HL-60 (cell line): ENCODE measurements around the gene ZNF500.

Source experiments
- DNase-seq, 2 experiments: peaks; one replicate each; pipeline ENCODE4 v3.0.0-alpha.2; 2010 to 2020; ENCODE audit warnings: low read depth in 1 of 2, low spot score in 1 of 2
- H3K27ac ChIP-seq: fragments of 250-450 bp; sonication (Bioruptor Pico); replicated peaks from 2 replicates; pipeline ENCODE4 v1.5.1; 2020; ENCODE audit warnings: mild to moderate bottlenecking, moderate library complexity
- H3K27me3 ChIP-seq: fragments of 250-450 bp; sonication (Bioruptor Pico); 2 replicates; pipeline ENCODE4 v1.5.1; 2021; ENCODE audit warnings: mild to moderate bottlenecking, moderate library complexity; ENCODE audit not compliant: insufficient read depth, poor library complexity, severe bottlenecking
- H3K4me3 ChIP-seq: replicated peaks from 2 replicates; pipeline ENCODE4 v1.5.1; 2011; ENCODE audit warnings: mild to moderate bottlenecking, control low read depth, low read length; ENCODE audit not compliant: insufficient read depth
- GABPA ChIP-seq: IDR thresholded peaks from 2 replicates; pipeline ENCODE4 v1.6.1; 2012; ENCODE audit warnings: low read depth
- POLR2AphosphoS5 ChIP-seq: IDR thresholded peaks from 2 replicates; pipeline ENCODE4 v1.6.1; 2012; ENCODE audit warnings: low read depth
- SPI1 ChIP-seq: IDR thresholded peaks from 2 replicates; pipeline ENCODE4 v1.6.1; 2012; ENCODE audit warnings: low read depth, mild to moderate bottlenecking, borderline replicate concordance
- TF ChIP-seq, protein P1 (sequence below): IDR thresholded peaks from one replicate; pipeline ENCODE4 v1.5.1; 2011; ENCODE audit warnings: low read length, control low read depth, inconsistent platforms; ENCODE audit not compliant: insufficient read depth
- TF ChIP-seq, protein P2 (sequence below): IDR thresholded peaks from 2 replicates; pipeline ENCODE4 v1.6.1; 2012; ENCODE audit warnings: low read depth; ENCODE audit not compliant: insufficient replicate concordance

Gene ZNF500

GRCh38 chr16:4737545-4737944 lies 29.4 kb downstream of the ZNF500 start:
- TF ChIP-seq SPI1 (no peak), GABPA (no peak), POLR2AphosphoS5 (no peak)
- TF ChIP-seq, protein P1, sequence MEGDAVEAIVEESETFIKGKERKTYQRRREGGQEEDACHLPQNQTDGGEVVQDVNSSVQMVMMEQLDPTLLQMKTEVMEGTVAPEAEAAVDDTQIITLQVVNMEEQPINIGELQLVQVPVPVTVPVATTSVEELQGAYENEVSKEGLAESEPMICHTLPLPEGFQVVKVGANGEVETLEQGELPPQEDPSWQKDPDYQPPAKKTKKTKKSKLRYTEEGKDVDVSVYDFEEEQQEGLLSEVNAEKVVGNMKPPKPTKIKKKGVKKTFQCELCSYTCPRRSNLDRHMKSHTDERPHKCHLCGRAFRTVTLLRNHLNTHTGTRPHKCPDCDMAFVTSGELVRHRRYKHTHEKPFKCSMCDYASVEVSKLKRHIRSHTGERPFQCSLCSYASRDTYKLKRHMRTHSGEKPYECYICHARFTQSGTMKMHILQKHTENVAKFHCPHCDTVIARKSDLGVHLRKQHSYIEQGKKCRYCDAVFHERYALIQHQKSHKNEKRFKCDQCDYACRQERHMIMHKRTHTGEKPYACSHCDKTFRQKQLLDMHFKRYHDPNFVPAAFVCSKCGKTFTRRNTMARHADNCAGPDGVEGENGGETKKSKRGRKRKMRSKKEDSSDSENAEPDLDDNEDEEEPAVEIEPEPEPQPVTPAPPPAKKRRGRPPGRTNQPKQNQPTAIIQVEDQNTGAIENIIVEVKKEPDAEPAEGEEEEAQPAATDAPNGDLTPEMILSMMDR: no peak
- TF ChIP-seq, protein P2, sequence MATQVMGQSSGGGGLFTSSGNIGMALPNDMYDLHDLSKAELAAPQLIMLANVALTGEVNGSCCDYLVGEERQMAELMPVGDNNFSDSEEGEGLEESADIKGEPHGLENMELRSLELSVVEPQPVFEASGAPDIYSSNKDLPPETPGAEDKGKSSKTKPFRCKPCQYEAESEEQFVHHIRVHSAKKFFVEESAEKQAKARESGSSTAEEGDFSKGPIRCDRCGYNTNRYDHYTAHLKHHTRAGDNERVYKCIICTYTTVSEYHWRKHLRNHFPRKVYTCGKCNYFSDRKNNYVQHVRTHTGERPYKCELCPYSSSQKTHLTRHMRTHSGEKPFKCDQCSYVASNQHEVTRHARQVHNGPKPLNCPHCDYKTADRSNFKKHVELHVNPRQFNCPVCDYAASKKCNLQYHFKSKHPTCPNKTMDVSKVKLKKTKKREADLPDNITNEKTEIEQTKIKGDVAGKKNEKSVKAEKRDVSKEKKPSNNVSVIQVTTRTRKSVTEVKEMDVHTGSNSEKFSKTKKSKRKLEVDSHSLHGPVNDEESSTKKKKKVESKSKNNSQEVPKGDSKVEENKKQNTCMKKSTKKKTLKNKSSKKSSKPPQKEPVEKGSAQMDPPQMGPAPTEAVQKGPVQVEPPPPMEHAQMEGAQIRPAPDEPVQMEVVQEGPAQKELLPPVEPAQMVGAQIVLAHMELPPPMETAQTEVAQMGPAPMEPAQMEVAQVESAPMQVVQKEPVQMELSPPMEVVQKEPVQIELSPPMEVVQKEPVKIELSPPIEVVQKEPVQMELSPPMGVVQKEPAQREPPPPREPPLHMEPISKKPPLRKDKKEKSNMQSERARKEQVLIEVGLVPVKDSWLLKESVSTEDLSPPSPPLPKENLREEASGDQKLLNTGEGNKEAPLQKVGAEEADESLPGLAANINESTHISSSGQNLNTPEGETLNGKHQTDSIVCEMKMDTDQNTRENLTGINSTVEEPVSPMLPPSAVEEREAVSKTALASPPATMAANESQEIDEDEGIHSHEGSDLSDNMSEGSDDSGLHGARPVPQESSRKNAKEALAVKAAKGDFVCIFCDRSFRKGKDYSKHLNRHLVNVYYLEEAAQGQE: no peak
- no peak overlapping the region for H3K27ac ChIP-seq
- no peak overlapping the region for H3K4me3 ChIP-seq
- no peak for DNase-seq
- no peaks in the 10 kb centered on the region for H3K27me3 ChIP-seq

- no peaks in the 10 kb centered on the region for H3K27me3 ChIP-seq
Observed at GRCh38 chr16:4736546-4736945, 30.4 kb downstream of the ZNF500 start.

GRCh38 chr16:4734730-4735535 lies 32.0 kb downstream of the ZNF500 start:
- peak overlapping the region; percentile 75 for H3K27ac ChIP-seq
- H3K27me3 ChIP-seq: no peaks in the 10 kb centered on the region
- DNase-seq: peak; percentile 54 to 82
- TF ChIP-seq, protein P1: no peak
- TF ChIP-seq, protein P2: no peak
- peak; percentile 43; the same call in 1 of the 2 replicates for TF ChIP-seq SPI1
- peak overlapping the region; percentile 98 for H3K4me3 ChIP-seq

More at GRCh38 chr16:4736546-4736945, 30.4 kb downstream of the ZNF500 start:
- H3K4me3 ChIP-seq: no peak overlapping the region
- DNase-seq: no peak
- no peak overlapping the region for H3K27ac ChIP-seq
- TF ChIP-seq POLR2AphosphoS5 (no peak), GABPA (no peak), SPI1 (no peak)
- TF ChIP-seq, protein P2: no peak
- TF ChIP-seq, protein P1: no peak
